GM20000 (cell line): ENCODE results near the gene NRM.

ENCODE experiments used
- DNase-seq: peaks from one replicate; pipeline ENCODE4 v3.0.0; 2012; ENCODE audit warnings: low spot score
- TF ChIP-seq, protein P1 (sequence below): IDR thresholded peaks from 2 replicates; pipeline ENCODE4 v1.5.1; 2012; ENCODE audit warnings: mild to moderate bottlenecking, control low read depth; ENCODE audit errors: extremely low read depth, missing control alignments

NRM gene

DNA sequence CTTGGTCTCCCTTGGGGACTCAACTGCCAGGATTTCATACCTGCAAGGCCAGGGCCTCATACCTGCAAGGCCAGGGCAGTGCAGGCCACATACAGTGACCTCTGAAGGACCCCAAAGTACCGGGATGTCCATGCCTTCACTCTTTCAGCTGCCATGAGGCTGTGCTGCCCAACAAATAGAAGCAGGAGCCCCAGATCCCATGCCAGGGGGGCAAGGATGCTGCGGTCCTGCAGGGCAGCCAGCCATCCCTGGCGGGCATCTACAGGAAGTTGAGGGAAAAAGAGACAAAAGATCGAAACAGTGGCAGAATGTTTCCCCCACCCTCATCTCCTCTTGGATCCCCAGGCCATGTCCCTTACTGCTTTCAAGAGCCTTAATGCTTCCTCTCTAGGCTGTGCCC is 799 bp downstream of the NRM start:
- no peak for DNase-seq
- TF ChIP-seq, protein P1, sequence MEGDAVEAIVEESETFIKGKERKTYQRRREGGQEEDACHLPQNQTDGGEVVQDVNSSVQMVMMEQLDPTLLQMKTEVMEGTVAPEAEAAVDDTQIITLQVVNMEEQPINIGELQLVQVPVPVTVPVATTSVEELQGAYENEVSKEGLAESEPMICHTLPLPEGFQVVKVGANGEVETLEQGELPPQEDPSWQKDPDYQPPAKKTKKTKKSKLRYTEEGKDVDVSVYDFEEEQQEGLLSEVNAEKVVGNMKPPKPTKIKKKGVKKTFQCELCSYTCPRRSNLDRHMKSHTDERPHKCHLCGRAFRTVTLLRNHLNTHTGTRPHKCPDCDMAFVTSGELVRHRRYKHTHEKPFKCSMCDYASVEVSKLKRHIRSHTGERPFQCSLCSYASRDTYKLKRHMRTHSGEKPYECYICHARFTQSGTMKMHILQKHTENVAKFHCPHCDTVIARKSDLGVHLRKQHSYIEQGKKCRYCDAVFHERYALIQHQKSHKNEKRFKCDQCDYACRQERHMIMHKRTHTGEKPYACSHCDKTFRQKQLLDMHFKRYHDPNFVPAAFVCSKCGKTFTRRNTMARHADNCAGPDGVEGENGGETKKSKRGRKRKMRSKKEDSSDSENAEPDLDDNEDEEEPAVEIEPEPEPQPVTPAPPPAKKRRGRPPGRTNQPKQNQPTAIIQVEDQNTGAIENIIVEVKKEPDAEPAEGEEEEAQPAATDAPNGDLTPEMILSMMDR: no peak

DNA sequence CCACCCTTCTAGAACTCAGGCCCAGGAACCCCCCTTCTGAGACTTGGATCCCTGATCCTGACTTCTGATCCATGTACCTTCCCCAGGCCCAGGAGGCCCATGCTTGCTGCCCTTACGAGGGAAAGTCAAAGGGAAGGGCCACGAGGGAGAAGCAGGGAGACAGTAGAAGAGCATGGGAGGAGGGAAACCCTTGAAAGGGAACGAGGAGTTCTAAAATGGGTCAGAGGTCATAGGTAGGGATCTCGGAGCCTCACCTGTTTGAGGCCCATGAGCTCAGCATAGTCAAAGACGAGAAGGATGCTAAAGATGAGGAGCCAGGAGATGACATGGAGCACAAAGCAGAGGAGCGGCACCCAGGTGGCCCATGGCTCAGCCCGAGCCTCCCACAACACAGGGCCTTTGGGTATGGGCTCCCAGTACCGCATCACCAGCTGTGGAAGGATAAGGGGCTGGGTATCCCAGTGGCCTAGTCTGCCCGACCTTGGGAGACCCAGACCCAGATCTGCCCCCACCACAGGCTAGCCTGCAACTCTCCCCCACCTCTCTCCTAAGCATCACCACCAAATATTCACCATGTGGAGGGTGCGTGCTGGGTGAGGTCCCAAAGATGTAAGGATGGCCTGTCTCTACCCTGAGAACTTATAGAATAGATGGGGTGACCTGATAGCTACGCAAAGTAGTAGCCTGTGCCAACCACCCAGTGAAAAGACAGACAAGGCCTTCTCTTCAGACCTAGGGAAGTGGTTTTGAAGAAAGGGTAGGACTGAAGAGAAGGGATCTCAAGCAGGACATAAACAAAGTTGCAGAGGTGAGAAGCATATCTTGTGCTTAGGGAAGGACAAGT is 1.5 kb downstream of the NRM start:
- no peak for DNase-seq

DNA sequence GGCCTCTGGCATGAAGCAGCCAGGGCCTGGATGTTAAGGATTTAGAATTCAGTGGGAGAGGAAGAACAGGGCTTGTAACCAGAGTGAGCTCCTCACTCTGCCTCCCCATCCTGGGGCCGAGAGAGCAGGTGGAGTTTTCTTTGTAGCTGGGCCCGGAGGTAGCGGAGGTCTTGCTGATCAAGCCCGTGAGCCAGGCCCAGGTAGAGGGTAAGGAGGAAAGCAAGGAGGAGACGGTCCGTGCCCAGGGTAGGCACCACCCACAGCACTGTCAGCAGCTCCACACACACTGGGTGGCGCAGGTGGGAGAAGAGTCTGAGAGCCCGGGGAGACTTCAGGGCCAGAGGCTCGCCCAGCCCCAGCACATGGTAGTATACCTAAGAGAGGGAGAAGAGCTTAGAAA is 2.2 kb downstream of the NRM start:
- TF ChIP-seq, protein P1: no peak
- DNase-seq: no peak

More for the DNA sequence above, 1.5 kb downstream of the NRM start:
- TF ChIP-seq, protein P1: no peak

DNA sequence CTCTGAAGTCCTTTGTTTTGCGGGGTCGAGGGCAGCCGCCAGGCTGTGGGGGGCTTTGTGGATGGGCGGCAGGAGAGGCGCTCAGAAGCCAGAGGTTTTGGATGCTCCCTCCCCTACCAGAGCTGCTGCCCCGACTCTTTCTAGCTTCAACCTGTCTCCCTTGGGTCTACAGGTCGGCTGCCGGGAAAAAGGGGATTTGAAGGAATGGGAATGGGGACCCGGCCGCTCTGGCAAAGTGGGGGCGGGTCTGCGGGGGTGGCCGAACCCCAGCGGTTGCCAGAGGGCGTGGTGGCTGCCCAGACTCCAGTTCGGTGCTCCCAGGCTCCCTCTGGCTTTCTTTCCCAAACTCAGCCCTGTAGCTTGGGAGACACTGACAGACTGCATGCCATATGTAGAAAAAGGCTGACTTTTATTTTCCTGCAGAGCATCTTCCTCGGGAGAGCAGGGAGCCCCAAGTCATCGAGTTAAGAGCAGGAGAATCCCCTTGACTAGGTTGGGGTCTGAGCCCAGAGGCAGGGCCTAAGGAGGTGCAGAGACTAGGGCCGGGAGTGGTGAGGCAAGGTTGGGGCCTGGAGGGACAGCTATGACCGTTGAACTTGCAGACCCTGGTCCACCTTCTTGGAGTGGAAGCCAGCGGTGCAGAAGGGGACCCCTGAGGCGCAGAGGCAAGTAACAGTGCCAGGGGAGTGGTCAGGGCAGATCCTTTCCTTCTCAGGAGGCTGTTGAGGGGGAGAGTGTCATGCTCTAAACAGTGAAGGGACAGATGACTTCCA is 2.9 kb downstream of the NRM start:
- DNase-seq: no peak
- TF ChIP-seq, protein P1: no peak

DNA sequence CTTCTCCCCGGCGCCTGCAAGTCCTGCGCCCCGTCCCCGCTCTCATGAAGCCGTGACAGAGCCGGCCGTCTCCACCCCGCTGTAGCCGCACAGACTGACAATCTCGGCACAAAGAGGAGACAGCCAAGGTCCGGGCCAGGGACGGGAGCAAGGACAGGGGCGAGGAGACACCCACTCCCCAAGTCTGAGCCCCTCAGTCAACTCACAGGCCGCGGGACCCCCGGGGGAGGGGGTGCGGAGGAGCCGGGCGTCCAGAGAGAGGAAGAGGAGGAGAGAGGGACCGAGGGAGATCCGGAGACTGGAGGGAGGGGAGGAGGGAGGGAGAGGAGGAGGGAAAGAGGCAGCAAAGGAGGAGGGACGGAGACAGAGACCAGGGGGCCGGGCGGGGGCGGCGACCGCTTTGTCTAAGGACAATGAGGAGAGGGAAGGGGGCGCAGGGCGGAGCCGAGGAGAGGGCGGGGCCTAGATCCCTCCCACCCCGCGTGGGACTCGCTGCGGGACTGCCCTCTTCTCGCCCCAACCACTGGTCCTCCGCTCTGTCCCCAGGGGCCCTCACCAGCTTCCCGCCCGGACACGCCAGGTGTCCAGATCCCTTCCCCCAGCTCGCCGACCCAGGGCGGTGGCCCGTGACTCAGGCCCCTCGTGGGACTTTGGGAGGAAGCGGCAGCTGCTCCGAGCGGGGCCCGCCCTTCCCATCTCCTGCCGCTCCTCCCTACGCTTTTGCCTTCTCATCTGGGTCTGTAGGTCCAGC is 3.7 kb downstream of the NRM start:
- DNase-seq: peak; percentile 90
- TF ChIP-seq, protein P1: no peak

DNA sequence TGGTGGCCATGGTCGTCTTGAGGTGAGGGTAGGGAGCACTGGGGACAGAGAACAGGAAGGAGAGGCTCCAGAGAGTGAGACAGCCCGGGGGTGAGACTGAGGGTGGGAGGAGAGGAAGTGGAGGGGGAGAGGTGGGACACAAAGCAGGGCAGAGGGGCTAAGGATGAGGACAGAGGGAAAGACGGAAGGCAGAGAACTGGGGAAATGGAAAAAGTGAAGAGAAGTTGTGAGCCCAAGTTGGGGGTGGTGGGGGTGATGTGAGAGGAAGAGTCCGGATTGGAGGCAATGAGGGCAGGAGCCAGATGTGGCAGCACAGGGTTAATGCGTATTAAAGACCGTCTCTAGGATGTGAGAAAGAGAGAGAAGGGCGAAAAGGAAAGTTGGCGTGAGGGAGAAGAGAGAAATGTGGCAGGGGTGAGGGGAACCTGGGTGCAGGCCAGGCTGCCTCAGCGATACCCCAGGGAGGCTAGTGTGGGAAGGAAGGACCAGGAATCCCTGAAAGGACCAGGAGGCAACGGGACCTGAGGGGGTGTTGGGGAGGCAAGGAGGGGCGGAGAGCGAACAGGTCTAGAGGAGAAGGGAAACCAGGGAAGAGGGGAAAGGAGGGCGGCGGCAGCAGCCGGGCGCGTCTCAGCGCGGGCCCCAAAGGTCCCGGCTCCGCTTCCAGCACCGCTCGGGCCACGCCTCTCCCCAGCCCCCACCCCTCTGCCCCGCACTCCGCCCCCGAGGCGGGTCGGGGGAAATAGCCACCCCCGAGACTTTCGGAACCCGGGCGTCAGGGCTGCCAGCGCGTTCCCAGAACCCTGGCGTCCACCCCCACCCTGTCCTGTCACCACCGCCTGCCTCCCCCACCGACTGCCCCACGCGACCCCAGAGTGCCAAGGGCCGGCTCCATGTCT is 4.5 kb downstream of the NRM start, which contains the start of gene PPP1R18:
TSS of gene PPP1R18 (minus strand) at position 637 of the 899 bp plus-strand sequence. CDS start at position 10, 627 bp downstream.
- TF ChIP-seq, protein P1: no peak
- DNase-seq: peak; percentile 84
